Thyroid gland (tissue), 4 donors: Measurements from ENCODE around the gene LPP.

Experiments
- POLR2A ChIP-seq, 2 donors: fragments of 450-650 bp; IDR thresholded peaks; one replicate each; pipeline ENCODE4 v1.6.1; 2017; ENCODE audit warnings: antibody characterized with exemption in 2 of 2, mild to moderate bottlenecking in 2 of 2, moderate library complexity in 1 of 2
- TF ChIP-seq, protein P1 (sequence below), 6 experiments: fragments of 200-600 bp in 3 of 6; fragments of 450-650 bp in 3 of 6; sonication (generic) in 3 of 6; IDR thresholded peaks; one replicate each; pipeline ENCODE4 v1.5.1; 2016 to 2019; ENCODE audit warnings: antibody characterized with exemption in 6 of 6, mild to moderate bottlenecking in 2 of 6, inconsistent platforms in 1 of 6, moderate library complexity in 1 of 6

DNA sequence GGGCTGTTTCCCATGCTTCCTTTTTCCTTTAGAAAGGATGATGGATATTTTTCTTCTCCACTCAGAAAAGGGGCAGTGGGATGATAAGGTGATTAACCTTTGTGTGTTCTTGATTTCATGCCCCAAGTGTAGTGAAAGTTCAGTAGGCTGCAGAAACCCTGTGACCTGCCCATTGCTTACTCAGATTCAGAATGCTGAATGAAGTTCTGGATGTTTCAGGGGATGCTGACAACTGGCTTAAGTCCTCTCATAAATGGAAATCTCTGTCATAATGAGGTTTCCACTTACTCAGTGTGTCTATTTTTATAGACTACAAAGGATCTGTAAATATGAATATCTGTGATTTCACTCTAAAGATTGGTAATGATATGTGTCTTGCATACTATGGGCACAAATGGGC lies 546.5 kb downstream of the LPP start:
- TF ChIP-seq, protein P1, sequence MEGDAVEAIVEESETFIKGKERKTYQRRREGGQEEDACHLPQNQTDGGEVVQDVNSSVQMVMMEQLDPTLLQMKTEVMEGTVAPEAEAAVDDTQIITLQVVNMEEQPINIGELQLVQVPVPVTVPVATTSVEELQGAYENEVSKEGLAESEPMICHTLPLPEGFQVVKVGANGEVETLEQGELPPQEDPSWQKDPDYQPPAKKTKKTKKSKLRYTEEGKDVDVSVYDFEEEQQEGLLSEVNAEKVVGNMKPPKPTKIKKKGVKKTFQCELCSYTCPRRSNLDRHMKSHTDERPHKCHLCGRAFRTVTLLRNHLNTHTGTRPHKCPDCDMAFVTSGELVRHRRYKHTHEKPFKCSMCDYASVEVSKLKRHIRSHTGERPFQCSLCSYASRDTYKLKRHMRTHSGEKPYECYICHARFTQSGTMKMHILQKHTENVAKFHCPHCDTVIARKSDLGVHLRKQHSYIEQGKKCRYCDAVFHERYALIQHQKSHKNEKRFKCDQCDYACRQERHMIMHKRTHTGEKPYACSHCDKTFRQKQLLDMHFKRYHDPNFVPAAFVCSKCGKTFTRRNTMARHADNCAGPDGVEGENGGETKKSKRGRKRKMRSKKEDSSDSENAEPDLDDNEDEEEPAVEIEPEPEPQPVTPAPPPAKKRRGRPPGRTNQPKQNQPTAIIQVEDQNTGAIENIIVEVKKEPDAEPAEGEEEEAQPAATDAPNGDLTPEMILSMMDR (IDR thresholded peaks at IDR 0.05): no peak
- TF ChIP-seq POLR2A (IDR thresholded peaks at IDR 0.05): no peak
